ENCODE results near the gene MYORG. TPM values are rescaled to one million over a fixed set of nuclear protein-coding genes. Genes with fewer than 3 reads are reported as not detected.
A peak's percentile ranks its signal among the peaks of the same experiment; 100 is the strongest.

MYORG gene
- total and polyA plus RNA-seq, 2 experiments from 2014 or later: 0.92 to 1.2 TPM

- no peaks in the 10 kb centered on the region for H3K9me3 ChIP-seq (ENCODE audit: low read depth)
- peak overlapping the region; percentile 25 for H3K4me3 ChIP-seq
- H3K27ac ChIP-seq: no peak overlapping the region
- peaks cover 40% of the 10 kb centered on the region for H3K27me3 ChIP-seq
- H3K36me3 ChIP-seq: no peaks in the 10 kb centered on the region
- no peak for TF ChIP-seq CTCF (IDR thresholded peaks at IDR 0.05; ENCODE audit: low read depth, low read length)
- peak; percentile 22 to 32 for DNase-seq (ENCODE audit: low read depth in 1 of 2, low spot score in 1 of 2)
- no peaks in the 10 kb centered on the region for H3K4me1 ChIP-seq (ENCODE audit: low read depth)
Observed at GRCh38 chr9:34380034-34380510, 3.4 kb upstream of the MYORG start.

- DNase-seq (ENCODE audit: low read depth in 1 of 2, low spot score in 1 of 2): peak; percentile 85 to 90
- H3K27ac ChIP-seq: no peak overlapping the region
- no peaks in the 10 kb centered on the region for H3K9me3 ChIP-seq (ENCODE audit: low read depth)
- H3K4me3 ChIP-seq: peak overlapping the region; percentile 25
- TF ChIP-seq CTCF (IDR thresholded peaks at IDR 0.05; ENCODE audit: low read depth, low read length): peak; percentile 99
- H3K4me1 ChIP-seq (ENCODE audit: low read depth): no peaks in the 10 kb centered on the region
- H3K36me3 ChIP-seq: no peaks in the 10 kb centered on the region
- H3K27me3 ChIP-seq: peaks cover 42% of the 10 kb centered on the region
Observed at GRCh38 chr9:34379334-34380033, 2.8 kb upstream of the MYORG start.

- no peak for DNase-seq (ENCODE audit: low read depth in 1 of 2, low spot score in 1 of 2)
- no peak overlapping the region for H3K27ac ChIP-seq
- peaks cover 36% of the 10 kb centered on the region for H3K27me3 ChIP-seq
- H3K4me3 ChIP-seq: no peak overlapping the region
- no peaks in the 10 kb centered on the region for H3K36me3 ChIP-seq
- TF ChIP-seq CTCF (IDR thresholded peaks at IDR 0.05; ENCODE audit: low read depth, low read length): no peak
- no peaks in the 10 kb centered on the region for H3K9me3 ChIP-seq (ENCODE audit: low read depth)
- no peaks in the 10 kb centered on the region for H3K4me1 ChIP-seq (ENCODE audit: low read depth)
Observed at GRCh38 chr9:34378376-34379060, 1.8 kb upstream of the MYORG start.

GRCh38 chr9:34377404-34377746 lies 677 bp upstream of the MYORG start:
- no peak for TF ChIP-seq CTCF (IDR thresholded peaks at IDR 0.05; ENCODE audit: low read depth, low read length)
- no peak overlapping the region for H3K27ac ChIP-seq
- no peaks in the 10 kb centered on the region for H3K4me1 ChIP-seq (ENCODE audit: low read depth)
- no peaks in the 10 kb centered on the region for H3K36me3 ChIP-seq
- peaks cover 25% of the 10 kb centered on the region for H3K27me3 ChIP-seq
- DNase-seq (ENCODE audit: low read depth in 1 of 2, low spot score in 1 of 2): peak in 1 of 2 donors; percentile 39
- no peaks in the 10 kb centered on the region for H3K9me3 ChIP-seq (ENCODE audit: low read depth)
- H3K4me3 ChIP-seq: peak overlapping the region; percentile 50

- Histone ChIP-seq H3K27me3 (peaks cover 11% of the 10 kb centered on the region), H3K4me1 (ENCODE audit: low read depth) (no peaks in the 10 kb centered on the region), H3K36me3 (no peaks in the 10 kb centered on the region), H3K4me3 (peak overlapping the region; percentile 50), H3K9me3 (ENCODE audit: low read depth) (no peaks in the 10 kb centered on the region), H3K27ac (no peak overlapping the region)
- peak; percentile 7 for TF ChIP-seq CTCF (IDR thresholded peaks at IDR 0.05; ENCODE audit: low read depth, low read length)
- DNase-seq (ENCODE audit: low read depth in 1 of 2, low spot score in 1 of 2): peak in 1 of 2 donors; percentile 44
Observed at GRCh38 chr9:34375901-34376595, 650 bp downstream of the MYORG start.
